ENCODE measurements around the gene NUTM2D. TPM values are rescaled to one million over a fixed set of nuclear protein-coding genes. Genes with fewer than 3 reads are reported as not detected.

NUTM2D gene
- 0.65 and 0.76 TPM in 2 replicates for total RNA-seq

GRCh38 chr10:87357444-87357843, at the start of gene NUTM2D:
Gene NUTM2D (plus strand): TSS chr10:87357744. CDS start chr10:87358266, 522 bp downstream.

Other genes starting within 250 kb of the NUTM2D start
- 0.15 TPM in 1 of 2 replicates, not detected in the other for gene NUTM2A, start 132.3 kb upstream of the NUTM2D start, total RNA-seq
- gene MINPP1, start 147.1 kb downstream of the NUTM2D start, total RNA-seq, result 34.3 and 35.7 TPM in 2 replicates